Measurements from ENCODE around the gene GINS3.

GINS3 gene

GRCh38 chr16:58421529-58421928 is 29.3 kb downstream of the GINS3 start:
- Histone ChIP-seq H3K18ac (ENCODE audit: low read depth in 1 of 2, low read length in 2 of 2) (no peak overlapping the region), H3K79me1 (replicated peaks; ENCODE audit: low read length, poor library complexity, severe bottlenecking) (no peaks in the 10 kb centered on the region), H3K4me3 (ENCODE audit: insufficient read depth in 1 of 2, low read depth in 1 of 2, low read length in 2 of 2) (no peak overlapping the region), H3K4me2 (ENCODE audit: low read length, poor library complexity, severe bottlenecking) (no peak overlapping the region), H3K27ac (ENCODE audit: low read length, poor library complexity, severe bottlenecking) (no peak overlapping the region), H3K14ac (ENCODE audit: low read length in 2 of 2) (no peak overlapping the region), H3K9me3 (ENCODE audit: control insufficient read depth, low read length) (no peaks in the 10 kb centered on the region), H4K8ac (ENCODE audit: low read length) (no peak overlapping the region), H3K4me1 (ENCODE audit: control insufficient read depth, insufficient read depth, low read depth, low read length) (peaks cover 4% of the 10 kb centered on the region), H3K36me3 (ENCODE audit: control insufficient read depth in 1 of 2, insufficient read depth in 2 of 2, low read depth in 1 of 2, low read length in 2 of 2) (no peaks in the 10 kb centered on the region), H2BK15ac (ENCODE audit: low read depth, poor library complexity, severe bottlenecking) (no peak overlapping the region), H2BK5ac (ENCODE audit: low read depth, low read length, poor library complexity, severe bottlenecking) (no peak overlapping the region), H3K27me3 (ENCODE audit: control insufficient read depth in 1 of 2, insufficient read depth in 1 of 2, low read length in 2 of 2) (peaks cover 6 to 7% of the 10 kb centered on the region in 2 experiments), H2AK5ac (ENCODE audit: low read length, severe bottlenecking) (no peak overlapping the region), H2AFZ (ENCODE audit: low read depth, low read length) (no peak overlapping the region), H3K9ac (ENCODE audit: low read length) (no peak overlapping the region), H3K23ac (ENCODE audit: low read length in 2 of 2) (no peak overlapping the region), H4K91ac (ENCODE audit: low read length) (no peak overlapping the region), H2BK120ac (ENCODE audit: low read depth, low read length) (no peak overlapping the region), H2BK12ac (ENCODE audit: low read length in 2 of 2) (no peak overlapping the region), H3K4ac (ENCODE audit: low read depth in 1 of 2, low read length in 2 of 2) (no peak overlapping the region)
- WGBS: 83% methylated on average over 5 of the region's 5 CpGs
- DNase-seq: no peak

GRCh38 chr16:58422809-58423208 is 30.5 kb downstream of the GINS3 start:
- Histone ChIP-seq H3K4me1 (ENCODE audit: control insufficient read depth, insufficient read depth, low read depth, low read length) (peaks cover 4% of the 10 kb centered on the region), H4K91ac (ENCODE audit: low read length) (no peak overlapping the region), H2BK5ac (ENCODE audit: low read depth, low read length, poor library complexity, severe bottlenecking) (no peak overlapping the region), H3K4ac (ENCODE audit: low read depth in 1 of 2, low read length in 2 of 2) (no peak overlapping the region), H4K8ac (ENCODE audit: low read length) (no peak overlapping the region), H3K36me3 (ENCODE audit: control insufficient read depth in 1 of 2, insufficient read depth in 2 of 2, low read depth in 1 of 2, low read length in 2 of 2) (no peaks in the 10 kb centered on the region), H2AFZ (ENCODE audit: low read depth, low read length) (no peak overlapping the region), H3K18ac (ENCODE audit: low read depth in 1 of 2, low read length in 2 of 2) (no peak overlapping the region), H3K14ac (ENCODE audit: low read length in 2 of 2) (no peak overlapping the region), H3K4me2 (ENCODE audit: low read length, poor library complexity, severe bottlenecking) (no peak overlapping the region), H3K79me1 (replicated peaks; ENCODE audit: low read length, poor library complexity, severe bottlenecking) (no peaks in the 10 kb centered on the region), H2BK15ac (ENCODE audit: low read depth, poor library complexity, severe bottlenecking) (no peak overlapping the region), H3K23ac (ENCODE audit: low read length in 2 of 2) (no peak overlapping the region), H2BK12ac (ENCODE audit: low read length in 2 of 2) (no peak overlapping the region), H2AK5ac (ENCODE audit: low read length, severe bottlenecking) (no peak overlapping the region), H3K4me3 (ENCODE audit: insufficient read depth in 1 of 2, low read depth in 1 of 2, low read length in 2 of 2) (no peak overlapping the region), H3K27me3 (ENCODE audit: control insufficient read depth in 1 of 2, insufficient read depth in 1 of 2, low read length in 2 of 2) (peaks cover 9 to 16% of the 10 kb centered on the region in 2 experiments), H2BK120ac (ENCODE audit: low read depth, low read length) (no peak overlapping the region), H3K9ac (ENCODE audit: low read length) (no peak overlapping the region), H3K27ac (ENCODE audit: low read length, poor library complexity, severe bottlenecking) (no peak overlapping the region), H3K9me3 (ENCODE audit: control insufficient read depth, low read length) (no peaks in the 10 kb centered on the region)
- WGBS: 87% methylated on average over 4 of the region's 4 CpGs
- DNase-seq: no peak

DNA sequence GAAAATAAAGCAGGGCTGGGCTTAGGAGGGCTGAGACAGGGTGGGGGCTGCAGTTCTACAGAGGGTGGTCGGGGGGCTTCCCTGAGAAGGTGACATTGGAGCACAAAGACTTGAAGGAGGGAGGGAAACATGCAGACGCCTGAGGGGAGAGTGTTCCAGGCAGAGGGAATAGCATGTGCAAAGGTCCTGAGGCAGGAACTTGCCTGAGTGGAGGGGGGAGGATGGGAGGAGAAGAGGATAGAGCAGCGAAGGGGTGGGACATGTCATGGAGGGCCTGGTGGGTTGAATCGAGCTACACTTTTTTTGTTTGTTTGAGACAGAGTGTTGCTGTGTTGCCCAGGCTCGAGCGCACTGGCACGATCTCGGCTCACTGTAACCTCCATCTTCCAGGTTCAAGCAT is 33.0 kb downstream of the GINS3 start:
- 81% methylated on average over 7 of the region's 8 CpGs for WGBS
- no peaks in the 10 kb centered on the region for H3K36me3 ChIP-seq (ENCODE audit: control insufficient read depth in 1 of 2, insufficient read depth in 2 of 2, low read depth in 1 of 2, low read length in 2 of 2)
- H2BK12ac ChIP-seq (ENCODE audit: low read length in 2 of 2): no peak overlapping the region
- no peak overlapping the region for H3K18ac ChIP-seq (ENCODE audit: low read depth in 1 of 2, low read length in 2 of 2)
- peaks cover 24% of the 10 kb centered on the region in 2 experiments for H3K27me3 ChIP-seq (ENCODE audit: control insufficient read depth in 1 of 2, insufficient read depth in 1 of 2, low read length in 2 of 2)
- no peak overlapping the region for H3K27ac ChIP-seq (ENCODE audit: low read length, poor library complexity, severe bottlenecking)
- no peak overlapping the region for H2BK5ac ChIP-seq (ENCODE audit: low read depth, low read length, poor library complexity, severe bottlenecking)
- no peak overlapping the region for H2AFZ ChIP-seq (ENCODE audit: low read depth, low read length)
- H4K91ac ChIP-seq (ENCODE audit: low read length): no peak overlapping the region
- no peak overlapping the region for H2BK15ac ChIP-seq (ENCODE audit: low read depth, poor library complexity, severe bottlenecking)
- no peaks in the 10 kb centered on the region for H3K9me3 ChIP-seq (ENCODE audit: control insufficient read depth, low read length)
- no peak overlapping the region for H2AK5ac ChIP-seq (ENCODE audit: low read length, severe bottlenecking)
- no peak overlapping the region for H3K9ac ChIP-seq (ENCODE audit: low read length)
- no peaks in the 10 kb centered on the region for H3K4me1 ChIP-seq (ENCODE audit: control insufficient read depth, insufficient read depth, low read depth, low read length)
- H3K4ac ChIP-seq (ENCODE audit: low read depth in 1 of 2, low read length in 2 of 2): no peak overlapping the region
- H2BK120ac ChIP-seq (ENCODE audit: low read depth, low read length): no peak overlapping the region
- no peak for DNase-seq
- no peak overlapping the region for H3K23ac ChIP-seq (ENCODE audit: low read length in 2 of 2)
- no peak overlapping the region for H4K8ac ChIP-seq (ENCODE audit: low read length)
- H3K79me1 ChIP-seq (replicated peaks; ENCODE audit: low read length, poor library complexity, severe bottlenecking): no peaks in the 10 kb centered on the region
- no peak overlapping the region for H3K14ac ChIP-seq (ENCODE audit: low read length in 2 of 2)
- H3K4me2 ChIP-seq (ENCODE audit: low read length, poor library complexity, severe bottlenecking): no peak overlapping the region
- no peak overlapping the region for H3K4me3 ChIP-seq (ENCODE audit: insufficient read depth in 1 of 2, low read depth in 1 of 2, low read length in 2 of 2)

DNA sequence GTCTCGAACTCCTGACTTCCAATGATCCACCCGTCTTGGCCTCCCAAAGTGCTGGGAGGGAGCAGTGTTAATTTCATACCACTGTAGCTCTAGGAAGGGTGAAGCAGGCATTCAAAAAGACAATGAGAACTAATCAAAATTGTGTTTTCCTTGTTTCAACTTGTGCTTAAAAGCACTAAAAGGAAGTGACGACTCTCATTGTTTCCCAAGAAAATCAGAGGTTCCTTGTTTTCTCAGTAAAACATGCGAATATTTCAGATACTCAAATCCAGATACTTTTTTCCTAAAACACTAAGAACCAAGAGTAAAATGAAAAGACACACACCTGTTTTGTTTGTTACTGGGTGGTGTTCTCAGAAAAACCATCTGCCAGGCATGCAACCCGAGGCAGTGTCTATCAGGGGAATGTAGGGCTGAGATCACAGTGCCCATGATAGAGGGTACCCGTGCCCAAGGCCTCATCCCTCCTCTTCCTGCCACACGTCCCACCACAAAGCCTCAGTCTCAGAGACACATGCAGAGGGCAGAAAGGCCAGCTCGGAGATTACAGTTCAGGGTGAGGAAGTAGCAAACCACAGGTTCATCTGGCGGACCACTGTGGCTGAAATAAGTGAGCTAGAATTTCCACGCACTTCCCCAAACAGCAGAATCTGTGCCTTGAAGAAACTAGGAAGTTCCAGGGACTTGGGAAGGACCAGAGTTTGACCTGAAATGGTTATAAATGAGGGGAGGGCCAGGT is 33.7 kb downstream of the GINS3 start:
- H2BK12ac ChIP-seq (ENCODE audit: low read length in 2 of 2): no peak overlapping the region
- H3K4ac ChIP-seq (ENCODE audit: low read depth in 1 of 2, low read length in 2 of 2): no peak overlapping the region
- no peaks in the 10 kb centered on the region for H3K4me1 ChIP-seq (ENCODE audit: control insufficient read depth, insufficient read depth, low read depth, low read length)
- WGBS: 86% methylated on average over 10 of the region's 10 CpGs
- no peak overlapping the region for H3K23ac ChIP-seq (ENCODE audit: low read length in 2 of 2)
- H3K4me2 ChIP-seq (ENCODE audit: low read length, poor library complexity, severe bottlenecking): no peak overlapping the region
- no peak overlapping the region for H2BK15ac ChIP-seq (ENCODE audit: low read depth, poor library complexity, severe bottlenecking)
- H3K27me3 ChIP-seq (ENCODE audit: control insufficient read depth in 1 of 2, insufficient read depth in 1 of 2, low read length in 2 of 2): peaks cover 28% of the 10 kb centered on the region in 2 experiments
- H2AK5ac ChIP-seq (ENCODE audit: low read length, severe bottlenecking): no peak overlapping the region
- no peak overlapping the region for H2AFZ ChIP-seq (ENCODE audit: low read depth, low read length)
- H3K4me3 ChIP-seq (ENCODE audit: insufficient read depth in 1 of 2, low read depth in 1 of 2, low read length in 2 of 2): no peak overlapping the region
- no peak overlapping the region for H2BK120ac ChIP-seq (ENCODE audit: low read depth, low read length)
- H3K9me3 ChIP-seq (ENCODE audit: control insufficient read depth, low read length): no peaks in the 10 kb centered on the region
- H3K27ac ChIP-seq (ENCODE audit: low read length, poor library complexity, severe bottlenecking): no peak overlapping the region
- H4K8ac ChIP-seq (ENCODE audit: low read length): no peak overlapping the region
- H3K18ac ChIP-seq (ENCODE audit: low read depth in 1 of 2, low read length in 2 of 2): no peak overlapping the region
- no peak for DNase-seq
- no peaks in the 10 kb centered on the region for H3K36me3 ChIP-seq (ENCODE audit: control insufficient read depth in 1 of 2, insufficient read depth in 2 of 2, low read depth in 1 of 2, low read length in 2 of 2)
- no peak overlapping the region for H4K91ac ChIP-seq (ENCODE audit: low read length)
- H3K14ac ChIP-seq (ENCODE audit: low read length in 2 of 2): no peak overlapping the region
- no peaks in the 10 kb centered on the region for H3K79me1 ChIP-seq (replicated peaks; ENCODE audit: low read length, poor library complexity, severe bottlenecking)
- no peak overlapping the region for H2BK5ac ChIP-seq (ENCODE audit: low read depth, low read length, poor library complexity, severe bottlenecking)
- H3K9ac ChIP-seq (ENCODE audit: low read length): no peak overlapping the region
